HepG2 (cell line): ENCODE data around the gene GRM5. TPM values are rescaled to one million over a fixed set of nuclear protein-coding genes. Genes with fewer than 3 reads are reported as not detected.

ENCODE experiments used
- ATAC-seq: fragments of 200-7000 bp; cut with Tn5 transposase; 3 replicates; pipeline ENCODE4 v1.9.1; 2020; ENCODE audit warnings: mild to moderate bottlenecking, moderate library complexity
- BruUV-seq: library from RNA; stranded (reverse); fragments of 400-500 nt; replicated peaks from 2 replicates; lab custom pipeline; 2021; lab: Mats Ljungman, UMichigan
- CTCF ChIA-PET: fragments of 300-600 bp; formaldehyde crosslinking; extraction: SDS; loops from one replicate; lab custom pipeline; 2021; ENCODE audit warnings: low total read pairs, inconsistent platforms, low intra/inter-chr PET ratio; lab: Yijun Ruan, JAX
- POLR2A ChIA-PET: fragments of 350-600 bp; sonication (Branson Sonifier 250); formaldehyde crosslinking; loops from one replicate; lab custom pipeline; 2020; ENCODE audit warnings: antibody characterized with exemption, inconsistent platforms; lab: Yijun Ruan, JAX
- DNase-seq: peaks from one replicate; pipeline ENCODE4 v3.0.0-alpha.2; 2015; ENCODE audit warnings: low spot score
- FAIRE-seq: peaks from 3 replicates; lab custom pipeline; 2011; peaks lifted over from hg19 to GRCh38; lab: Jason Lieb, UNC
- H2AFZ ChIP-seq: one replicate; pipeline ENCODE4 v1.6.1; 2011; ENCODE audit warnings: low read length, inconsistent platforms
- H3K27ac ChIP-seq: fragments of 300-600 bp; 3 replicates; pipeline ENCODE4 v1.8.0; 2011; ENCODE audit warnings: mixed run types, mild to moderate bottlenecking, mixed read lengths, low read length, inconsistent platforms; ENCODE audit not compliant: insufficient read depth; ENCODE audit errors: extremely low read length
- H3K27me3 ChIP-seq, 2 experiments: fragments of 200-600 bp in 1 of 2; 2 replicates in 1 of 2; 3 replicates in 1 of 2; pipeline versions ENCODE4 v1.6.0 to v1.8.0; 2011; ENCODE audit warnings: low read length in 2 of 2, mild to moderate bottlenecking in 2 of 2, moderate library complexity in 2 of 2, inconsistent platforms in 1 of 2; ENCODE audit not compliant: insufficient read depth in 2 of 2, control insufficient read depth in 1 of 2
- H3K36me3 ChIP-seq, 2 experiments: fragments of 200-600 bp in 1 of 2; replicated peaks in 1 of 2; 2 replicates in 1 of 2; 3 replicates in 1 of 2; pipeline versions ENCODE4 v1.5.1 to v1.8.0; 2011; ENCODE audit warnings: low read length in 2 of 2, inconsistent platforms in 1 of 2; ENCODE audit not compliant: insufficient read depth in 2 of 2, control insufficient read depth in 1 of 2
- H3K4me1 ChIP-seq: 2 replicates; pipeline ENCODE4 v1.5.1; 2012; ENCODE audit warnings: low read length, inconsistent platforms; ENCODE audit not compliant: insufficient read depth
- H3K4me2 ChIP-seq: 2 replicates; pipeline ENCODE4 v1.6.0; 2011; ENCODE audit warnings: low read depth, low read length, inconsistent platforms
- H3K4me3 ChIP-seq, 3 experiments: fragments of 200-600 bp in 1 of 3; sonication (generic), shearing (Covaris generic) in 1 of 3; replicated peaks in 1 of 3; 2 replicates each; pipeline ENCODE4 v1.5.1; 2011 to 2016; ENCODE audit warnings: low read length in 3 of 3, inconsistent platforms in 2 of 3, low read depth in 2 of 3, mild to moderate bottlenecking in 2 of 3, control low read depth in 1 of 3, mixed read lengths in 1 of 3; ENCODE audit not compliant: insufficient read depth in 1 of 3
- H3K79me2 ChIP-seq: one replicate; pipeline ENCODE4 v1.6.1; 2011; ENCODE audit warnings: low read length, inconsistent platforms; ENCODE audit not compliant: insufficient read depth
- H3K9ac ChIP-seq: 2 replicates; pipeline ENCODE4 v1.6.0; 2011; ENCODE audit warnings: mild to moderate bottlenecking, low read depth, low read length, inconsistent platforms; ENCODE audit not compliant: insufficient read depth
- H3K9me3 ChIP-seq: 2 replicates; pipeline ENCODE4 v1.5.1; 2012; ENCODE audit warnings: mild to moderate bottlenecking, low read length
- H4K20me1 ChIP-seq: 2 replicates; pipeline ENCODE4 v1.6.0; 2011; ENCODE audit warnings: inconsistent platforms, mild to moderate bottlenecking, low read length, moderate library complexity; ENCODE audit not compliant: insufficient read depth
- E2F2 ChIP-seq: sonication (generic); formaldehyde crosslinking; IDR thresholded peaks from 2 replicates; pipeline ENCODE4 v1.4.0; 2020; ENCODE audit warnings: missing genetic modification reagents, borderline replicate concordance
- HNF4G ChIP-seq, 2 experiments: sonication (generic) in 1 of 2; formaldehyde crosslinking in 1 of 2; IDR thresholded peaks; 2 replicates each; pipeline versions ENCODE4 v1.4.0 to v1.6.1; 2011 to 2020; ENCODE audit warnings: borderline replicate concordance in 2 of 2, low read depth in 2 of 2, mild to moderate bottlenecking in 2 of 2, low read length in 1 of 2, missing genetic modification reagents in 1 of 2, moderate library complexity in 1 of 2
- HOXA9 ChIP-seq: sonication (generic); formaldehyde crosslinking; IDR thresholded peaks from 2 replicates; pipeline ENCODE4 v1.8.1; 2022; ENCODE audit warnings: missing genetic modification reagents, mild to moderate bottlenecking, moderate library complexity, borderline replicate concordance
- KLF6 ChIP-seq: IDR thresholded peaks from 2 replicates; pipeline ENCODE4 v1.8.0; 2016; ENCODE audit warnings: missing biosample characterization, missing genetic modification reagents
- SRSF4 ChIP-seq: fragments of 200-400 bp; formaldehyde crosslinking; IDR thresholded peaks from one replicate; pipeline ENCODE4 v1.6.1; 2018; ENCODE audit warnings: mild to moderate bottlenecking, low read depth, low read length, moderate library complexity; ENCODE audit not compliant: poor library complexity, severe bottlenecking
- ZBTB49 ChIP-seq: sonication (generic); formaldehyde crosslinking; IDR thresholded peaks from 2 replicates; pipeline ENCODE4 v1.4.0; 2020; ENCODE audit warnings: missing genetic modification reagents, borderline replicate concordance
- ZNF17 ChIP-seq: sonication (generic); formaldehyde crosslinking; IDR thresholded peaks from 2 replicates; pipeline ENCODE4 v1.5.0; 2020; ENCODE audit warnings: mild to moderate bottlenecking, missing genetic modification reagents
- ZNF619 ChIP-seq: sonication (generic); formaldehyde crosslinking; IDR thresholded peaks from 2 replicates; pipeline ENCODE4 v1.4.0; 2020; ENCODE audit warnings: mild to moderate bottlenecking, missing genetic modification reagents
- WGBS: methylation state at CpG from one replicate; pipeline ENCODE4 v1.1.6; 2017; ENCODE audit warnings: low lambda C conversion rate; 5-methylcytosine and 5-hydroxymethylcytosine counted together
- in situ Hi-C: cut with HindIII; loops from 2 replicates; pipeline ENCODE4 v1.10.0; 2017; ENCODE audit warnings: low pct_unique_long_range_greater_than_20kb; ENCODE audit not compliant: extremely low pct_ligation_motif_present
- intact Hi-C: fragments of 100-400 bp; cut with micrococcal nuclease; formaldehyde crosslinking; loops from one replicate; pipeline ENCODE4 v1.10.0; 2022; ENCODE audit not compliant: unreplicated experiment
- polyA plus RNA-seq, 8 experiments: library from polyadenylated mRNA; depleted of rRNA in 3 of 8; stranded (reverse) in 7 of 8; unstranded in 1 of 8; fragments of >200 nt; fragmentation: Illumina TruSeq in 4 of 8; extraction: Trizol in 4 of 8; gene quantifications; 2 replicates each; pipeline versions ENCODE4 v1.2.1 to v1.2.3, GENCODE V29; 2011 to 2016; ENCODE audit warnings: low read depth in 4 of 8, missing spikeins in 1 of 8, mixed read lengths in 1 of 8; ENCODE audit not compliant: insufficient read depth in 1 of 8
- total RNA-seq, 5 experiments: library from RNA; depleted of rRNA; stranded (reverse); fragments of >200 nt; fragmentation: Illumina TruSeq; extraction: Trizol; gene quantifications; 2 replicates each; pipeline ENCODE4 v1.2.3, GENCODE V29; 2016; ENCODE audit warnings: low read depth in 1 of 5
- TF ChIP-seq, protein P1 (sequence below): sonication (generic); formaldehyde crosslinking; IDR thresholded peaks from 2 replicates; pipeline ENCODE4 v1.8.0; 2022; ENCODE audit warnings: low read depth, missing genetic modification reagents

Gene GRM5
- total and polyA plus RNA-seq, 2 of the 13 experiments (the other 11 are each of a cell fraction or from before 2014, with no cell fraction given): not detected

DNA sequence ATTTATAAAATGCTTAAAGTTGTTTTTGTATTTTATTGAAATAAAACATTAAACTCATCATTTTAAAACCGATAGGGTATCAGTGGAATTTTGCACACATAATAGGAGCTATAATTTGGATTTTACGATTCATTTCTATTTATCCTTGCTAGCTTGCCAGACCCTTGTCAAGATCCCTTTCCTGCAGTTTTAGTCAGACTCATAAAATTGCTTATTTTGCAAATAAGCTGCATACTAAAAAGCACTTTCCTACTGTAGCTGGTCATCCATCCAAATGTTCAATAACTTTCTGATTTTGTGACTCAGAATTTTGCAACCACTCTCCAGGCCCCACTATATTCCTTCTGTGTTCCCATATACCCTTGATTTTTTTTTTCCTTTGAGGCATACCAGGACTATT lies 489.0 kb downstream of the GRM5 start (continued):
- no peak for TF ChIP-seq SRSF4
- no peak for TF ChIP-seq ZNF619 (CRISPR knock-in tag)
- TF ChIP-seq, all 625 proteins: peak for 2

DNA sequence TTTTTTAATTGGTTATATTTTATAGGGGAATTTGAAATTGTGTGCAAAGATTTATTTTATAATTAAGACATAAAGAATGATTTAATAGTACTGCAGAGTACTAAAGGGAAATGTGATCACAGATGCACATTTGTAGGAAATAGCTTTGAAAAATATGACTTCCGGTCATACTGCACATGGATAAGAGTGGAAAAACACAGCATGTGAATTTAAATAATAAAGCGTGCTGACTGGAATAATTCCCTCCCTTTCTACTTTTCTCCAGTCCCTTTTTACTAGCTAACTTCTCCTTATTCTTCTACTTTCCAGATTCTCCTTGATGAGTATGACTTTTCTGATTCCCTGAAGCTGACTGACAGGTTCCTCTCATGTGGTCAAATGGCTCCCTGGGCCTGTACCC lies 489.9 kb downstream of the GRM5 start:
- no peak for ATAC-seq
- FAIRE-seq: no peak
- in situ Hi-C loops: no loop called here
- no TSS peak for BruUV-seq
- intact Hi-C loops: no loop called here
- TF ChIP-seq KLF6 (CRISPR knock-in tag): no peak
- no peak for TF ChIP-seq HOXA9 (CRISPR knock-in tag)
- no peak for TF ChIP-seq ZBTB49
- no peak for TF ChIP-seq E2F2 (CRISPR knock-in tag)
- TF ChIP-seq, protein P1, sequence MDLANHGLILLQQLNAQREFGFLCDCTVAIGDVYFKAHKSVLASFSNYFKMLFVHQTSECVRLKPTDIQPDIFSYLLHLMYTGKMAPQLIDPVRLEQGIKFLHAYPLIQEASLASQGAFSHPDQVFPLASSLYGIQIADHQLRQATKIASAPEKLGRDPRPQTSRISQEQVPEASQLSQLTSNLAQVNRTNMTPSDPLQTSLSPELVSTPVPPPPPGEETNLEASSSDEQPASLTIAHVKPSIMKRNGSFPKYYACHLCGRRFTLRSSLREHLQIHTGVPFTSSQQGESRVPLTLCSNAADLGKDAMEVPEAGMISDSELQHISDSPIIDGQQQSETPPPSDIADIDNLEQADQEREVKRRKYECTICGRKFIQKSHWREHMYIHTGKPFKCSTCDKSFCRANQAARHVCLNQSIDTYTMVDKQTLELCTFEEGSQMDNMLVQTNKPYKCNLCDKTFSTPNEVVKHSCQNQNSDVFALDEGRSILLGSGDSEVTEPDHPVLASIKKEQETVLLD: no peak
- TF ChIP-seq ZNF17 (CRISPR knock-in tag): no peak
- no peak for TF ChIP-seq HNF4G (IDR thresholded peaks at IDR 0.05; ENCODE audit: borderline replicate concordance, low read depth, low read length)
- no peak for TF ChIP-seq HNF4G (CRISPR knock-in tag; IDR thresholded peaks at IDR 0.05; ENCODE audit: borderline replicate concordance, low read depth)
- no peaks in the 10 kb centered on the region for H3K79me2 ChIP-seq
- no peak overlapping the region for H3K27ac ChIP-seq
- H2AFZ ChIP-seq: no peak overlapping the region
- ChIA-PET CTCF (no interaction called here), POLR2A (no interaction called here)
- no peak overlapping the region for H3K4me2 ChIP-seq
- no peak for DNase-seq
- 34% methylated on average over 2 of the region's 2 CpGs for WGBS
- H3K9me3 ChIP-seq: no peaks in the 10 kb centered on the region
- H3K36me3 ChIP-seq: no peaks in the 10 kb centered on the region
- no peak overlapping the region for H3K9ac ChIP-seq
- H3K4me1 ChIP-seq: no peaks in the 10 kb centered on the region
- H3K27me3 ChIP-seq: no peaks in the 10 kb centered on the region
- H3K4me3 ChIP-seq: no peak overlapping the region
- H4K20me1 ChIP-seq: no peaks in the 10 kb centered on the region
